Endothelial cell of umbilical vein (primary cell): Measurements from ENCODE around the gene LONRF2. TPM values are rescaled to one million over a fixed set of nuclear protein-coding genes. Genes with fewer than 3 reads are reported as not detected.

ENCODE experiments used
- BruUV-seq: library from RNA; stranded (reverse); fragments of 400-500 nt; replicated peaks from 2 replicates; lab custom pipeline; 2021; lab: Mats Ljungman, UMichigan
- CTCF ChIA-PET: fragments of 300-600, 350-600 bp; sonication (Branson Sonifier 250); formaldehyde crosslinking; loops from one replicate; lab custom pipeline; 2021; ENCODE audit warnings: antibody characterized with exemption, inconsistent platforms; lab: Charles Lee
- POLR2A ChIA-PET: fragments of 300-600, 350-600 bp; sonication (Branson Sonifier 250); formaldehyde crosslinking; loops from one replicate; lab custom pipeline; 2021; ENCODE audit warnings: antibody characterized with exemption, inconsistent platforms; lab: Charles Lee
- DNase-seq: peaks from one replicate; pipeline ENCODE4 v3.0.0-alpha.2; 2011; ENCODE audit warnings: low read depth, low spot score
- FAIRE-seq: peaks from 2 replicates; lab custom pipeline; 2011; peaks lifted over from hg19 to GRCh38; lab: Jason Lieb, UNC
- H2AFZ ChIP-seq: 2 replicates; pipeline ENCODE4 v1.6.0; 2012; ENCODE audit warnings: low read depth, low read length, control low read depth, inconsistent platforms
- H3K27ac ChIP-seq: 2 replicates; pipeline ENCODE4 v1.5.1; 2011; ENCODE audit warnings: low read depth, mild to moderate bottlenecking, control low read depth, low read length, moderate library complexity; ENCODE audit not compliant: insufficient read depth
- H3K27me3 ChIP-seq, 2 experiments: 2 replicates each; pipeline versions ENCODE4 v1.6.0 to v1.6.1; 2011; ENCODE audit warnings: low read length in 2 of 2, mixed read lengths in 1 of 2; ENCODE audit not compliant: control insufficient read depth in 2 of 2, insufficient read depth in 2 of 2
- H3K36me3 ChIP-seq, 2 experiments: 2 replicates in 1 of 2; 3 replicates in 1 of 2; pipeline ENCODE4 v1.5.1; 2011; ENCODE audit warnings: low read length in 2 of 2, mild to moderate bottlenecking in 1 of 2, moderate library complexity in 1 of 2; ENCODE audit not compliant: control insufficient read depth in 2 of 2, insufficient read depth in 2 of 2; ENCODE audit errors: extremely low read depth in 1 of 2
- H3K4me1 ChIP-seq: 3 replicates; pipeline ENCODE4 v1.5.1; 2011; ENCODE audit warnings: mild to moderate bottlenecking, low read length; ENCODE audit not compliant: control insufficient read depth, insufficient read depth; ENCODE audit errors: extremely low read depth
- H3K4me2 ChIP-seq: 2 replicates; pipeline ENCODE4 v1.6.1; 2011; ENCODE audit warnings: low read length, control low read depth, mixed read lengths; ENCODE audit not compliant: insufficient read depth
- H3K4me3 ChIP-seq, 3 experiments: fragments of 200-600 bp in 1 of 3; sonication (generic), shearing (Covaris generic) in 1 of 3; replicated peaks in 1 of 3; 2 replicates each; pipeline ENCODE4 v1.5.1; 2011 to 2016; ENCODE audit warnings: control low read depth in 3 of 3, low read length in 3 of 3, mild to moderate bottlenecking in 2 of 3, inconsistent platforms in 1 of 3, low read depth in 1 of 3, moderate library complexity in 1 of 3; ENCODE audit not compliant: insufficient read depth in 1 of 3
- H3K79me2 ChIP-seq: 2 replicates; pipeline ENCODE4 v1.6.0; 2012; ENCODE audit warnings: low read length, inconsistent platforms; ENCODE audit not compliant: control insufficient read depth, insufficient read depth
- H3K9ac ChIP-seq: replicated peaks from 2 replicates; pipeline ENCODE3; 2011; ENCODE audit warnings: low read length, control low read depth; ENCODE audit not compliant: insufficient read depth; ENCODE audit errors: extremely low read depth
- H3K9me1 ChIP-seq: replicated peaks from 3 replicates; pipeline ENCODE4 v1.6.0; 2011; ENCODE audit warnings: mild to moderate bottlenecking, low read length; ENCODE audit not compliant: control insufficient read depth, insufficient read depth; ENCODE audit errors: extremely low read depth
- H3K9me3 ChIP-seq: replicated peaks from 2 replicates; pipeline ENCODE4 v1.5.1; 2012; ENCODE audit warnings: low read length, inconsistent platforms; ENCODE audit not compliant: control insufficient read depth, insufficient read depth
- H4K20me1 ChIP-seq: replicated peaks from 2 replicates; pipeline ENCODE3; 2011; ENCODE audit warnings: mild to moderate bottlenecking, low read length; ENCODE audit not compliant: control insufficient read depth, insufficient read depth; ENCODE audit errors: extremely low read depth
- CTCF ChIP-seq, 2 donors: IDR thresholded peaks; 1 replicate in 1 of 2; 2 replicates in 1 of 2; pipeline ENCODE4 v1.5.1; 2011; ENCODE audit warnings: low read length in 2 of 2, mild to moderate bottlenecking in 2 of 2, moderate library complexity in 2 of 2, control low read depth in 1 of 2, inconsistent platforms in 1 of 2, low read depth in 1 of 2; ENCODE audit not compliant: insufficient read depth in 1 of 2; ENCODE audit errors: extremely low read depth in 1 of 2
- EZH2 ChIP-seq: IDR thresholded peaks from 2 replicates; pipeline ENCODE4 v1.6.1; 2012; ENCODE audit warnings: borderline replicate concordance, low read depth, mild to moderate bottlenecking, moderate library complexity, low read length, inconsistent platforms; ENCODE audit not compliant: severe bottlenecking
- FOS ChIP-seq: IDR thresholded peaks from 2 replicates; pipeline ENCODE4 v1.6.1; 2011; ENCODE audit warnings: mild to moderate bottlenecking, low read length, moderate library complexity, borderline replicate concordance; ENCODE audit not compliant: insufficient read depth
- GATA2 ChIP-seq: IDR thresholded peaks from 2 replicates; pipeline ENCODE4 v1.7.0; 2011; ENCODE audit warnings: low read depth, mild to moderate bottlenecking, moderate library complexity, mixed read lengths, low read length; ENCODE audit not compliant: insufficient read length, insufficient read depth
- JUN ChIP-seq: IDR thresholded peaks from 2 replicates; pipeline ENCODE4 v1.6.1; 2011; ENCODE audit warnings: borderline replicate concordance, low read depth; ENCODE audit not compliant: insufficient read length, insufficient read depth
- MAX ChIP-seq: IDR thresholded peaks from 2 replicates; pipeline ENCODE4 v1.6.1; 2011; ENCODE audit not compliant: insufficient read depth, insufficient read length
- MYC ChIP-seq: IDR thresholded peaks from one replicate; pipeline ENCODE4 v1.6.1; 2011; ENCODE audit warnings: mild to moderate bottlenecking, low read depth, low read length
- POLR2A ChIP-seq: IDR thresholded peaks from 2 replicates; pipeline ENCODE4 v1.6.1; 2012; ENCODE audit warnings: low read depth, mild to moderate bottlenecking, control low read depth, low read length
- POLR2AphosphoS5 ChIP-seq: IDR thresholded peaks from 2 replicates; pipeline ENCODE4 v1.6.1; 2012; ENCODE audit warnings: low read depth, mild to moderate bottlenecking, control low read depth, low read length, moderate library complexity; ENCODE audit not compliant: insufficient read depth
- dilution Hi-C: fragments of 300-500 bp; cut with MboI; formaldehyde crosslinking; loops from one replicate; pipeline ENCODE4 v1.15.0; 2019; ENCODE audit warnings: low sequenced_read_pairs; ENCODE audit not compliant: extremely low pct_ligation_motif_present
- intact Hi-C: fragments of 100-400 bp; cut with micrococcal nuclease; formaldehyde crosslinking; loops from one replicate; pipeline ENCODE4 v1.10.0; 2022
- polyA plus RNA-seq, 4 experiments: library from polyadenylated mRNA; depleted of rRNA in 3 of 4; stranded (reverse) in 3 of 4; unstranded in 1 of 4; fragments of >200 nt; gene quantifications; 2 replicates each; pipeline versions ENCODE4 v1.2.1 to v1.2.3, GENCODE V29; 2011 to 2012; ENCODE audit warnings: missing spikeins in 1 of 4
- total RNA-seq: library from RNA; stranded (reverse); gene quantifications from 2 replicates; pipeline ENCODE4 v1.2.3, GENCODE V29; 2021

LONRF2 gene
- total and polyA plus RNA-seq, 2 donors (not counting 3 experiments of a cell fraction or from before 2014, with no cell fraction given), result 0.03 TPM; not detected in 1

GRCh38 chr2:100289020-100289419 lies 33.3 kb downstream of the LONRF2 start:
- peaks cover 16% of the 10 kb centered on the region for H3K4me1 ChIP-seq
- no peak for FAIRE-seq
- POLR2A ChIA-PET, result interaction anchor here (0.7 kb wide), 1 partner anchor 132 kb away, joined by 8 read pairs; no protein-coding TSS in a partner anchor
- H2AFZ ChIP-seq, result no peak overlapping the region
- no peak overlapping the region for H3K4me2 ChIP-seq
- H3K27ac ChIP-seq, result no peak overlapping the region
- H3K79me2 ChIP-seq, result no peaks in the 10 kb centered on the region
- DNase-seq, result no peak
- intact Hi-C loops (no loop called here), dilution Hi-C loops (no loop called here)
- no peaks in the 10 kb centered on the region for H4K20me1 ChIP-seq
- H3K27me3 ChIP-seq, result peaks cover 0 to 3% of the 10 kb centered on the region in 2 experiments
- no peaks in the 10 kb centered on the region for H3K36me3 ChIP-seq
- H3K9me3 ChIP-seq, result no peaks in the 10 kb centered on the region
- H3K4me3 ChIP-seq, result no peak overlapping the region
- H3K9me1 ChIP-seq, result no peaks in the 10 kb centered on the region
- no peak overlapping the region for H3K9ac ChIP-seq
- TF ChIP-seq EZH2 (no peak), FOS (peak; percentile 23)
- no TSS peak for BruUV-seq
- CTCF ChIA-PET, result interaction anchor here (6.2 kb wide), 1 partner anchor 27 kb away, joined by 52 read pairs; no protein-coding TSS in a partner anchor

DNA sequence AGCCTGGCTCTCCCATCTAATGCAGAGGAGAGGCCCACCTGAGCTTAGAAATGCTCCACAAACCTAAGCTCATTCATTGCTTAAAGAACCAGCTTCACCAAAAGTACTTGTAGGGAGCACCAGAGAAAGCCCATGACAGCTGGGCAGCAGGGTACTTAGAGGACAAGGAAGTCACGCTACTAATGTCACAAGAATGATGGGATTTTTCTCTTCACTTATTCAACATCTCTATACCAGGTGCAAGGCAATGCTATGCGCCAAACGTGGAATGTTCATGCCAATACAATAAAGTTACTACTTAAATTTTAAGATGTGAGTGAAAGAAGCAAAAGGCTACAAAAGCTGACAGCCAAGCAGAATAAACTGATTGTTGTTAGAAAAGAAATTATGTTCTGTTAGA lies 36.0 kb downstream of the LONRF2 start:
- Histone ChIP-seq H3K4me2 (peak overlapping the region; percentile 7), H3K9me1 (no peaks in the 10 kb centered on the region), H3K27me3 (peaks cover 3 to 13% of the 10 kb centered on the region in 2 experiments), H4K20me1 (no peaks in the 10 kb centered on the region), H3K79me2 (no peaks in the 10 kb centered on the region), H3K27ac (peak overlapping the region; percentile 50), H3K9me3 (no peaks in the 10 kb centered on the region), H3K4me1 (peaks cover 16% of the 10 kb centered on the region), H2AFZ (no peak overlapping the region), H3K4me3 (no peak overlapping the region), H3K9ac (no peak overlapping the region), H3K36me3 (no peaks in the 10 kb centered on the region)
- no TSS peak for BruUV-seq
- no peak for TF ChIP-seq JUN
- TF ChIP-seq CTCF (IDR thresholded peaks at IDR 0.05; ENCODE audit: extremely low read depth in 1 of 2, insufficient read depth in 1 of 2, low read depth in 1 of 2, low read length in 2 of 2), result no peak
- no peak for TF ChIP-seq EZH2
- no peak for TF ChIP-seq POLR2A
- no peak for TF ChIP-seq GATA2
- no peak for TF ChIP-seq MYC
- TF ChIP-seq MAX, result no peak
- no peak for TF ChIP-seq FOS
- no peak for TF ChIP-seq POLR2AphosphoS5
- ChIA-PET POLR2A (no interaction called here), CTCF (interaction anchor here (1.0 to 6.2 kb wide), 6 partner anchors 10 to 277 kb away, joined by 3 to 52 read pairs (median 4); partner anchors contain the start of gene PDCL3)
- dilution Hi-C loops, result no loop called here
- no peak for DNase-seq
- intact Hi-C loops, result loop anchor here (2.0 kb wide), 1 partner anchor 24 kb away; no protein-coding TSS in a partner anchor
- FAIRE-seq, result no peak
